ENCODE measurements around the gene BLNK.

- TF ChIP-seq FOXA1 (IDR thresholded peaks at IDR 0.05) (no peak), FOXA1 (CRISPR knock-in tag; IDR thresholded peaks at IDR 0.05) (no peak)
- TF ChIP-seq, protein P1, sequence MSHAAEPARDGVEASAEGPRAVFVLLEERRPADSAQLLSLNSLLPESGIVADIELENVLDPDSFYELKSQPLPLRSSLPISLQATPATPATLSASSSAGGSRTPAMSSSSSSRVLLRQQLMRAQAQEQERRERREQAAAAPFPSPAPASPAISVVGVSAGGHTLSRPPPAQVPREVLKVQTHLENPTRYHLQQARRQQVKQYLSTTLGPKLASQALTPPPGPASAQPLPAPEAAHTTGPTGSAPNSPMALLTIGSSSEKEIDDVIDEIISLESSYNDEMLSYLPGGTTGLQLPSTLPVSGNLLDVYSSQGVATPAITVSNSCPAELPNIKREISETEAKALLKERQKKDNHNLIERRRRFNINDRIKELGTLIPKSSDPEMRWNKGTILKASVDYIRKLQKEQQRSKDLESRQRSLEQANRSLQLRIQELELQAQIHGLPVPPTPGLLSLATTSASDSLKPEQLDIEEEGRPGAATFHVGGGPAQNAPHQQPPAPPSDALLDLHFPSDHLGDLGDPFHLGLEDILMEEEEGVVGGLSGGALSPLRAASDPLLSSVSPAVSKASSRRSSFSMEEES (CRISPR knock-in tag; IDR thresholded peaks at IDR 0.05) = no peak
Observed at GRCh38 chr10:96319754-96320474, 48.5 kb upstream of the BLNK start.
